Activated CD8-positive, alpha-beta memory T cell treated with anti-CD3 and anti-CD28 coated beads, Interleukin-2, amount 50 U/mL, for 1 hour (primary cell): Measurements from ENCODE around the gene ZNF823.
A peak's percentile ranks its signal among the peaks of the same experiment; 100 is the strongest.
"Not testable (repeated sequence)": the region's sequence is repeated elsewhere in the genome, so short reads cannot be mapped to it uniquely, and the experiment has no call there.

ENCODE experiments used
- DNase-seq: peaks from one replicate; pipeline ENCODE4 v3.0.0-alpha.2; 2020; ENCODE audit errors: extremely low read depth

The ZNF823 gene

GRCh38 chr19:11738746-11739620 lies at the start of gene ZNF823:
ZNF823 (minus strand) TSS chr19:11738946; CDS start chr19:11738819, 127 bp downstream.
- peak; percentile 94 for DNase-seq

- no peak for DNase-seq
These were observed 48.8 kb upstream of the ZNF823 start for GRCh38 chr19:11787536-11787935.

- no peak for DNase-seq
These were observed 45.6 kb upstream of the ZNF823 start for GRCh38 chr19:11784356-11784755.

GRCh38 chr19:11783767-11784166 lies 45.0 kb upstream of the ZNF823 start:
- DNase-seq, result no peak

- no peak for DNase-seq
These were observed 42.7 kb upstream of the ZNF823 start for GRCh38 chr19:11781295-11782057.

GRCh38 chr19:11780431-11781020 lies 41.8 kb upstream of the ZNF823 start:
- no peak for DNase-seq

GRCh38 chr19:11776669-11777068 lies 37.9 kb upstream of the ZNF823 start:
- DNase-seq, result not testable (repeated sequence)

GRCh38 chr19:11771520-11771919 lies 32.8 kb upstream of the ZNF823 start:
- DNase-seq, result not testable (repeated sequence)

GRCh38 chr19:11769995-11770394 lies 31.2 kb upstream of the ZNF823 start:
- DNase-seq, result no peak

GRCh38 chr19:11767633-11768133 lies 28.9 kb upstream of the ZNF823 start:
- DNase-seq, result no peak

GRCh38 chr19:11766597-11767591 lies 28.1 kb upstream of the ZNF823 start, which contains the start of gene ZNF441:
ZNF441 (plus strand) TSS chr19:11767000; CDS start chr19:11767194, 194 bp downstream.
- DNase-seq, result peak; percentile 62

- DNase-seq, result no peak
These were observed 24.9 kb upstream of the ZNF823 start for GRCh38 chr19:11763611-11764010.

- no peak for DNase-seq
These were observed 24.4 kb upstream of the ZNF823 start for GRCh38 chr19:11763117-11763516.

GRCh38 chr19:11759805-11760204 lies 21.1 kb upstream of the ZNF823 start:
- no peak for DNase-seq

- DNase-seq, result no peak
These were observed 18.2 kb upstream of the ZNF823 start for GRCh38 chr19:11756965-11757364.

- DNase-seq, result no peak
These were observed 15.9 kb upstream of the ZNF823 start for GRCh38 chr19:11754663-11755062.

GRCh38 chr19:11752244-11752736 lies 13.5 kb upstream of the ZNF823 start:
- no peak for DNase-seq

- DNase-seq, result no peak
These were observed 11.0 kb upstream of the ZNF823 start for GRCh38 chr19:11749751-11750150.

GRCh38 chr19:11747277-11747676 lies 8.5 kb upstream of the ZNF823 start:
- DNase-seq, result no peak

- DNase-seq, result no peak
These were observed 7.1 kb upstream of the ZNF823 start for GRCh38 chr19:11745869-11746268.
